NCI-H524 treated with DMSO at 0.1 percent for 48 hours (cell line): ENCODE data around the gene CPLX3.
A peak's percentile ranks its signal among the peaks of the same experiment; 100 is the strongest.

Experiments
- DNase-seq: peaks from one replicate; lab custom pipeline; 2025; lab: John Stamatoyannopoulos, UW

CPLX3 gene

GRCh38 chr15:74828835-74829234 lies 2.4 kb downstream of the CPLX3 start:
- DNase-seq = peak; percentile 55

GRCh38 chr15:74829486-74829885 lies 3.1 kb downstream of the CPLX3 start:
- no peak for DNase-seq

- DNase-seq = no peak
Measured at GRCh38 chr15:74829991-74830390, 3.6 kb downstream of the CPLX3 start.

- DNase-seq = no peak
Measured at GRCh38 chr15:74830868-74831267, 4.4 kb downstream of the CPLX3 start.

- DNase-seq = no peak
Measured at GRCh38 chr15:74831813-74832495, 5.5 kb downstream of the CPLX3 start.

- no peak for DNase-seq
Measured at GRCh38 chr15:74832826-74833225, 6.4 kb downstream of the CPLX3 start.

- DNase-seq = peak; percentile 57
Measured at GRCh38 chr15:74833376-74834107, 7.1 kb downstream of the CPLX3 start.

- peak; percentile 25 for DNase-seq
Measured at GRCh38 chr15:74835312-74835823, 8.9 kb downstream of the CPLX3 start.

GRCh38 chr15:74836846-74837245 lies 10.4 kb downstream of the CPLX3 start:
- DNase-seq = no peak

- DNase-seq = no peak
Measured at GRCh38 chr15:74837482-74838136, 11.2 kb downstream of the CPLX3 start.

GRCh38 chr15:74838137-74838516 lies 11.7 kb downstream of the CPLX3 start:
- no peak for DNase-seq

- DNase-seq = no peak
Measured at GRCh38 chr15:74838746-74839525, 12.5 kb downstream of the CPLX3 start.

- no peak for DNase-seq
Measured at GRCh38 chr15:74839526-74840395, 13.3 kb downstream of the CPLX3 start.

- no peak for DNase-seq
Measured at GRCh38 chr15:74840851-74841775, 14.7 kb downstream of the CPLX3 start.

GRCh38 chr15:74841891-74842373 lies 15.5 kb downstream of the CPLX3 start:
- no peak for DNase-seq

- DNase-seq = peak; percentile 30
Measured at GRCh38 chr15:74842581-74843444, 16.4 kb downstream of the CPLX3 start, which contains the start of gene ULK3. Gene ULK3 (minus strand): TSS chr15:74843156. CDS start chr15:74843105, 51 bp downstream.

GRCh38 chr15:74843445-74843828 lies 17.0 kb downstream of the CPLX3 start:
- no peak for DNase-seq

GRCh38 chr15:74843891-74844299 lies 17.5 kb downstream of the CPLX3 start:
- no peak for DNase-seq
